ENCODE results near the gene MAST2.
A peak's percentile ranks its signal among the peaks of the same experiment; 100 is the strongest.
"Not testable (repeated sequence)": the region's sequence is repeated elsewhere in the genome, so short reads cannot be mapped to it uniquely, and the experiment has no call there.

MAST2 gene

GRCh38 chr1:45800899-45801298, 2.5 kb upstream of the MAST2 start:
- H3K9me3 ChIP-seq (ENCODE audit: insufficient read depth, low read depth, low read length): no peaks in the 10 kb centered on the region
- no peaks in the 10 kb centered on the region for H3K36me3 ChIP-seq (ENCODE audit: insufficient read depth, low read length)
- peaks cover 8% of the 10 kb centered on the region for H4K20me1 ChIP-seq (ENCODE audit: insufficient read depth, low read length, poor library complexity, severe bottlenecking)
- no peaks in the 10 kb centered on the region for H3K27me3 ChIP-seq (ENCODE audit: insufficient read depth, low read length, poor library complexity, severe bottlenecking)
- H3K79me2 ChIP-seq (ENCODE audit: insufficient read depth, low read length): peaks cover 21% of the 10 kb centered on the region
- no peak overlapping the region for H3K4me3 ChIP-seq (ENCODE audit: low read length, poor library complexity, severe bottlenecking)
- no peaks in the 10 kb centered on the region for H3F3A ChIP-seq (ENCODE audit: low read depth)
- H3K9me2 ChIP-seq (replicated peaks; ENCODE audit: low read depth, low read length): no peaks in the 10 kb centered on the region
- H3K4me1 ChIP-seq (ENCODE audit: insufficient read depth, low read length, poor library complexity, severe bottlenecking): peaks cover 27% of the 10 kb centered on the region
- no peak overlapping the region for H3K4me2 ChIP-seq (ENCODE audit: low read depth, low read length, poor library complexity, severe bottlenecking)
- H2AFZ ChIP-seq (ENCODE audit: low read length): no peak overlapping the region; the same call in 1 of the 2 replicates
- TF ChIP-seq CTCF (conservative IDR thresholded peaks at IDR 0.05; ENCODE audit: low read length) (no peak), EZH2phosphoT487 (IDR thresholded peaks at IDR 0.05; ENCODE audit: borderline replicate concordance) (no peak)
- H3K9ac ChIP-seq (ENCODE audit: low read depth, low read length, poor library complexity, severe bottlenecking): no peak overlapping the region

GRCh38 chr1:45802343-45803298, 791 bp upstream of the MAST2 start:
- Histone ChIP-seq H4K20me1 (ENCODE audit: insufficient read depth, low read length, poor library complexity, severe bottlenecking) (peaks cover 8% of the 10 kb centered on the region), H3K9me3 (ENCODE audit: insufficient read depth, low read depth, low read length) (no peaks in the 10 kb centered on the region), H2AFZ (ENCODE audit: low read length) (peak overlapping the region; percentile 95), H3K27me3 (ENCODE audit: insufficient read depth, low read length, poor library complexity, severe bottlenecking) (no peaks in the 10 kb centered on the region), H3K36me3 (ENCODE audit: insufficient read depth, low read length) (no peaks in the 10 kb centered on the region), H3K9ac (ENCODE audit: low read depth, low read length, poor library complexity, severe bottlenecking) (peak overlapping the region; percentile 68), H3K4me3 (ENCODE audit: low read length, poor library complexity, severe bottlenecking) (peak overlapping the region; percentile 95), H3F3A (ENCODE audit: low read depth) (no peaks in the 10 kb centered on the region), H3K4me1 (ENCODE audit: insufficient read depth, low read length, poor library complexity, severe bottlenecking) (peaks cover 36% of the 10 kb centered on the region), H3K4me2 (ENCODE audit: low read depth, low read length, poor library complexity, severe bottlenecking) (peak overlapping the region; percentile 82), H3K79me2 (ENCODE audit: insufficient read depth, low read length) (peaks cover 32% of the 10 kb centered on the region), H3K9me2 (replicated peaks; ENCODE audit: low read depth, low read length) (no peaks in the 10 kb centered on the region)
- TF ChIP-seq EZH2phosphoT487 (IDR thresholded peaks at IDR 0.05; ENCODE audit: borderline replicate concordance) (no peak), CTCF (conservative IDR thresholded peaks at IDR 0.05; ENCODE audit: low read length) (no peak)

- H3K9me3 ChIP-seq (ENCODE audit: insufficient read depth, low read depth, low read length); H3K9me2 ChIP-seq (replicated peaks; ENCODE audit: low read depth, low read length); H4K20me1 ChIP-seq (ENCODE audit: insufficient read depth, low read length, poor library complexity, severe bottlenecking); H3K36me3 ChIP-seq (ENCODE audit: insufficient read depth, low read length); H3K27me3 ChIP-seq (ENCODE audit: insufficient read depth, low read length, poor library complexity, severe bottlenecking); H3F3A ChIP-seq (ENCODE audit: low read depth): not testable (repeated sequence)
- H3K4me3 ChIP-seq (ENCODE audit: low read length, poor library complexity, severe bottlenecking): peak overlapping the region; percentile 95
- H2AFZ ChIP-seq (ENCODE audit: low read length): peak overlapping the region; percentile 83
- peak overlapping the region; percentile 84 for H3K4me2 ChIP-seq (ENCODE audit: low read depth, low read length, poor library complexity, severe bottlenecking)
- peaks cover 32% of the 10 kb centered on the region for H3K79me2 ChIP-seq (ENCODE audit: insufficient read depth, low read length)
- H3K9ac ChIP-seq (ENCODE audit: low read depth, low read length, poor library complexity, severe bottlenecking): peak overlapping the region; percentile 77
- H3K4me1 ChIP-seq (ENCODE audit: insufficient read depth, low read length, poor library complexity, severe bottlenecking): peaks cover 41% of the 10 kb centered on the region
Measured at GRCh38 chr1:45803781-45804668, 613 bp downstream of the MAST2 start.

Data from Loucy (cell line).